ENCODE results near the gene BLM.

BLM gene

DNA sequence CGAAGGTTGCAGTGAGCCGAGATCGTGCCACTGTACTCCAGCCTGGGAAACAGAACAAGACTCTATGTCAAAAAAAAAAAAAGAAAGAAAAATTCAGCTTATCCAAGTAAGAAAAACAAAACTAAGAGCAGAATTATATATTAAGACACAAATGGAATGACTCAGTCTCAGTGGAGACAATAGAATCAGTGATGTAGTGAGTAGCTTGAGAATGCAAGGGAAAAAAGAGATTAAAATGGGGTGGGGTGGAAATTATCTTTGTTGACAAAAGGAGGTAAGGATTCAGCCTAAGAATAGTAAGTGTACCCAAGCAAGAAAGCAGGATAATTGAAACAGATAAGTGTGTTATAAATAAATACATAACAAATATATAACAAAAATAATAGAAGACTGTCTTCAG lies 70.7 kb downstream of the BLM start:
- ChIA-PET POLR2A (no interaction called here), CTCF (interaction anchor here (1.1 to 3.3 kb wide), 5 partner anchors 8 to 468 kb away, joined by 3 to 13 read pairs (median 4); no protein-coding TSS in a partner anchor)
- DNase-seq (ENCODE audit: extremely low spot score), result no peak
- TF ChIP-seq, protein P1, sequence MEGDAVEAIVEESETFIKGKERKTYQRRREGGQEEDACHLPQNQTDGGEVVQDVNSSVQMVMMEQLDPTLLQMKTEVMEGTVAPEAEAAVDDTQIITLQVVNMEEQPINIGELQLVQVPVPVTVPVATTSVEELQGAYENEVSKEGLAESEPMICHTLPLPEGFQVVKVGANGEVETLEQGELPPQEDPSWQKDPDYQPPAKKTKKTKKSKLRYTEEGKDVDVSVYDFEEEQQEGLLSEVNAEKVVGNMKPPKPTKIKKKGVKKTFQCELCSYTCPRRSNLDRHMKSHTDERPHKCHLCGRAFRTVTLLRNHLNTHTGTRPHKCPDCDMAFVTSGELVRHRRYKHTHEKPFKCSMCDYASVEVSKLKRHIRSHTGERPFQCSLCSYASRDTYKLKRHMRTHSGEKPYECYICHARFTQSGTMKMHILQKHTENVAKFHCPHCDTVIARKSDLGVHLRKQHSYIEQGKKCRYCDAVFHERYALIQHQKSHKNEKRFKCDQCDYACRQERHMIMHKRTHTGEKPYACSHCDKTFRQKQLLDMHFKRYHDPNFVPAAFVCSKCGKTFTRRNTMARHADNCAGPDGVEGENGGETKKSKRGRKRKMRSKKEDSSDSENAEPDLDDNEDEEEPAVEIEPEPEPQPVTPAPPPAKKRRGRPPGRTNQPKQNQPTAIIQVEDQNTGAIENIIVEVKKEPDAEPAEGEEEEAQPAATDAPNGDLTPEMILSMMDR (IDR thresholded peaks at IDR 0.05; ENCODE audit: control extremely low read depth, extremely low read depth, low read depth, missing control alignments), result no peak

DNA sequence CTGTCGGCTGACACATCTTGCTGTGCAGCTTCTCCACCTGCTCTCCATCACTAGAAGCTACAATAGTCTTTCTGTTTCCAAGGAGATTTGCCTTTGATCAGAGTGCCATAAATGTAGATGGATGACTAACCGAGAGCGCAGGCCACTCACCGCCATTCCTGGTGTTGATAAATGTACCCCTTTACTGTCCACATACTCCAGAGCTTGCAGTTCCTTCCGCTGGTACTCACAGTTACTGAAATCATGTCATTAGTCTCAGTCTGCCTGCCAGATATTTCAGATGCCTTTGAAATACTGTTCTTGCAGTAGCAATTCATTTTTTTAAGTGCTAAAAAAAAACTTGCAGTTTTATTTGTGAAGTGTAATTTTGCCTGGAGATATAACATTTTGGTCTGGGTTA lies 72.3 kb downstream of the BLM start:
- TF ChIP-seq, protein P1 (IDR thresholded peaks at IDR 0.05; ENCODE audit: control extremely low read depth, extremely low read depth, low read depth, missing control alignments), result no peak
- CTCF ChIA-PET, result interaction anchor here (0.9 to 3.3 kb wide), 4 partner anchors 17 to 142 kb away, joined by 3 to 13 read pairs (median 4); no protein-coding TSS in a partner anchor
- no peak for DNase-seq (ENCODE audit: extremely low spot score)
- POLR2A ChIA-PET, result no interaction called here

DNA sequence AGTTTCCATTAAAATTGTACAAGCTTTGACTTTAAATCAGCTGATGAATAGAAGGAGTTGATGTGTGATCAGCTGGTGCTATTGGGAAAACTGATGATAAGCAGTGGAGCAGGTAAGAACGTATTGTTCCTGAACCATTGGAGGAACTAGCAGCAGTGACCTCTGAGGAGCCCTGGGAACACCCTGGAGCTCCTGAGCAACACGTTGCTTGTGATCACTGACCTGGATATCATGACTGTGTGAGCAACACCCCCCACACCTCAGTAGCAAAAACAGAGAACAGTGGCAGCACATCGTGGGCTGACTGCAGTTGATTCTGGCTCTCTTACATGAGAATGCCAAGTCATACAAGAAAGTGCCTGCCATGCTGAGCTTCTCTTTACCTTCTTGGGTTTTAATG lies 72.9 kb downstream of the BLM start:
- TF ChIP-seq, protein P1 (IDR thresholded peaks at IDR 0.05; ENCODE audit: control extremely low read depth, extremely low read depth, low read depth, missing control alignments), result no peak
- no peak for DNase-seq (ENCODE audit: extremely low spot score)
- CTCF ChIA-PET, result interaction anchor here (0.9 to 3.3 kb wide), 8 partner anchors 13 to 470 kb away, joined by 3 to 13 read pairs (median 4); no protein-coding TSS in a partner anchor
- POLR2A ChIA-PET, result no interaction called here

DNA sequence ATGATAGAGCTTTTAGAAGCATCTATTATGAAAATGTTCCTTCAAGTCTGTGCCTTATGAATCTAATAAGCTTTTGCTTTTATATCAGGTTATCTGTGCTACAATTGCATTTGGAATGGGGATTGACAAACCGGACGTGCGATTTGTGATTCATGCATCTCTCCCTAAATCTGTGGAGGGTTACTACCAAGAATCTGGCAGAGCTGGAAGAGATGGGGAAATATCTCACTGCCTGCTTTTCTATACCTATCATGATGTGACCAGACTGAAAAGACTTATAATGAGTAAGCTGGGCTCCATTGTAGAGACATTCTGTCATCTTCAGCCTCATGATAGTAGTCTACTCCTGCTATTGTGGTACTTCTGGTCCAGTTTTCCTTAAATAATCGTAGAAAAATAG lies 73.4 kb downstream of the BLM start:
- no peak for DNase-seq (ENCODE audit: extremely low spot score)
- ChIA-PET POLR2A (no interaction called here), CTCF (interaction anchor here (0.9 to 3.3 kb wide), 8 partner anchors 9 to 471 kb away, joined by 3 to 13 read pairs (median 4); no protein-coding TSS in a partner anchor)
- TF ChIP-seq, protein P1 (IDR thresholded peaks at IDR 0.05; ENCODE audit: control extremely low read depth, extremely low read depth, low read depth, missing control alignments), result no peak

DNA sequence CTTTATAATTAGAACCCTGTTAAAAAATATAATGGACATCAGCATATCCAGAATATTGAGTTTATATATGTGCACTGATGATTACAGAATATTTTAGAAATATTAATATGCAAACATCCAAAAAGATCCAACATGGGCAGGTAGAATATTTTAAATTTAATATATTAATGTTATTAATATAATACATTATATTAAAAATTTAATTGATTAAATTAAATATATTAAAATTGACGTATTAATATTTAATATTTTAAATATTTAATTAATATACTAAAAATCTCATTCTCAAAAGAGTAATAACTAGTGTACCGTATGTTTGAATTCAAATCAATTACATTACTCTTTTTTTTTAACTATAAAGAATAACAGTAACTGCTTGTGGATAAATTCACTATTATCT lies 77.4 kb downstream of the BLM start:
- CTCF ChIA-PET, result no interaction called here
- POLR2A ChIA-PET, result no interaction called here
- TF ChIP-seq, protein P1 (IDR thresholded peaks at IDR 0.05; ENCODE audit: control extremely low read depth, extremely low read depth, low read depth, missing control alignments), result no peak
- DNase-seq (ENCODE audit: extremely low spot score), result no peak

DNA sequence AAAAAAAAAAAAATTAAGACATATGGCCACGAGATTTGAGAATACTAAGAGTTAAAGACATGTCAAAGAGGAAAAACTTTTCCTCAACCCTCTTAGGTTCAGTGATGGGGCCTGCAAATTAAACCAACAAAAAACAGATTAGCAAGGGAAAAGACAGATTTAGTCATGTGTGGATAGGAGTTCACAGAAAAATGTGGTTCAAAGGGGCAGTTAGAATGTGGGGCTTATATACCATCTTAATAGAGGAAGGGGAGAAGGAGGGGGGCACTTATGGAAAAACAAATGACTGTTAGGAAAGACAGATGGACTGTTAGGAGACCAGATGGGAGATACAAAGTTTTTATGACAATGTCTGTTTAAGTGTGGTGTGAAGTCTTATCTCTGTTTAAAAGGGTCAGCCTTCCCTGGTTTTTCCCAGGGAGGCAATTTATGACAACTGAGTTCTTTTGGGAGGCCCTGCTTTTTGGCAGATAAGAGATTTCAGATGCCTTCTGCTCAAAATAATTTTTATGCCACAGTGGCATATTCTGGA lies 82.6 kb downstream of the BLM start:
- CTCF ChIA-PET, result no interaction called here
- no peak for DNase-seq (ENCODE audit: extremely low spot score)
- TF ChIP-seq, protein P1 (IDR thresholded peaks at IDR 0.05; ENCODE audit: control extremely low read depth, extremely low read depth, low read depth, missing control alignments), result no peak
- POLR2A ChIA-PET, result no interaction called here
